ENCODE data around the gene ZP1. TPM values are rescaled to one million over a fixed set of nuclear protein-coding genes. Genes with fewer than 3 reads are reported as not detected.

The ZP1 gene
- polyA plus RNA-seq, 6 donors from 2014 or later, result not detected

DNA sequence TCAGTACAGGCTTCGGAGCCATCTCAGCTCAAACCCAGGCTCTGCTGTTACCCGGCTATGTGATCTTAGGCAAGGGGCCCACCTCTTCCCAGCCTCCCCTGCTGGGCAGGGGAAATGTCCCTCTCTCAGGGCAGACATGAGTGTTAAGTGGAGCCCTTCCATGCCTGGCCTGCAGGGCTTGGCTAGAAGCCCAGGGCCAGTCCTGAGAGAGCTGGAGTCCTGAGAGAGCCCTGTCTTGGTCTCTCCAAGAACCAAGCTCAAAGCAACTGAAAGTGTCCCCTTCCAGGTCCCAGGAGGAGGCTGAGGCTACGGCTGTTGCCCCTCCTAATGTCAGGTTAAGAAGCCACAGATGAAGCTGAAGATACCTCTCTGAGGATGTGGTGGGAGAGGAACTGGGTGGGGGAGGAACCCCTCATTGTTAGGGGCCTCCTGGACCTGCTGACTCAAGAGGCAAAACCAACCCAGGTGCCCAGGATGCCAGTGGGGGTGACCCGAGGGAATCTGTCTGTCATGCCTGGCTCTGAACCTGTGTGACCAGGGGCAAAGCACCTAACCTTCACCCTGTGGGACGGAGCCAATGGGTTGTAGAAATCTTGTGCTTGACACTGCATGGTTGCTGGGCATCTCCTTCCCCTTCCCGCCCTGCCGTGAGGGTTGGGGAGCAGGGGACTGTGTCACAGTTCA is 4.2 kb downstream of the ZP1 start:
- peaks cover 0 to 10% (median 7%) of the 10 kb centered on the region in 3 donors for H3K27me3 Mint-ChIP-seq
- no peak for DNase-seq
- peak overlapping the region in 2 of 6 donors; percentile 18 to 62 for H3K27ac Mint-ChIP-seq
- no peaks in the 10 kb centered on the region for H3K9me3 Mint-ChIP-seq
- peak overlapping the region in 1 of 8 donors; percentile 9 for H3K4me3 Mint-ChIP-seq
- H3K4me1 Mint-ChIP-seq, result peaks cover 0 to 3% (median 0%) of the 10 kb centered on the region in 3 donors
- no peak for ATAC-seq (ENCODE audit: low read depth in 2 of 2)
- no peaks in the 10 kb centered on the region for H3K36me3 Mint-ChIP-seq

DNA sequence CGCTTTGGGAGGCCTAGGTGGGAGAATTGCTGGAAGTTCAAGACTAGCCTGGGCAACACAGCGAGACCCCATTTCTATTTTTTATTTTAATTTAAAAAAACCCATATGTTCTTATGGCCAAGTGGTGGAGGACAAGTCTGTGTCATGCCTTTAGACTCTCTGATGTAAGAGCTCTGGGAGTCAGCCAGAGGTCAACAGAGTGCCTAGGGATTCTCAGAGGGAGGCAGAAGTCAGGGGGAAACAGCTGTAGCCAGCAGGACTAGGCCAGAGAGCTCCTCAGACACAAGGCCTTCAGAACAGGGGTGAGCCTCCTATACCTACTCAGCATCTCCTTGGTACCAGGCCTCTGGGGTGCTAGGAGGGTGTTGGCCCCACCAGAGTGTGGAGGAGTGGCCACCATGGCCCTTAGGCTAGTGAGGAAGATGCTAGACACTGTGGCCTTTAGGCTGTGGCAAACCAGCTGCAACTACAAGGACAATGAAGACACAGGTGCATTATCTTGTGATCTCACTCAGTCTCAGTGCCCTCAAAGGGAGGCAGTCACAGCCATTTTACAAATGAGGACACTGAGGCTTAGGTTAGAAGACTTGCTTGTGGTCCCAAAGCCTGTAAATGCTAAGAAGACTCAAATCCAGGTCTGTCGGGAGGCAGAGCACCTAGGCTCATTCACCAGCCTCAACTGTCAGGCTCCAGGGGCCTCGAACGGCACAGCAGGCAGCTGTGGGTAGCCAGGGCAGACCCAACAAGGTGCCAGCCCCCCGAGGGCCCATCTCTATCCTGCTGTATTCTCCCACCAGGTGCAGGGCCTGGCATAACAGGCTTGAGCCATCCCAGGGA is 5.0 kb downstream of the ZP1 start:
- Mint-ChIP-seq H3K27ac (peak overlapping the region in 1 of 6 donors; percentile 38), H3K4me3 (peak overlapping the region in 1 of 8 donors; percentile 9), H3K27me3 (peaks cover 0 to 10% (median 7%) of the 10 kb centered on the region in 3 donors), H3K9me3 (no peaks in the 10 kb centered on the region), H3K36me3 (no peaks in the 10 kb centered on the region), H3K4me1 (peaks cover 0 to 3% (median 0%) of the 10 kb centered on the region in 3 donors)
- DNase-seq (no peak), ATAC-seq (ENCODE audit: low read depth in 2 of 2) (no peak)

DNA sequence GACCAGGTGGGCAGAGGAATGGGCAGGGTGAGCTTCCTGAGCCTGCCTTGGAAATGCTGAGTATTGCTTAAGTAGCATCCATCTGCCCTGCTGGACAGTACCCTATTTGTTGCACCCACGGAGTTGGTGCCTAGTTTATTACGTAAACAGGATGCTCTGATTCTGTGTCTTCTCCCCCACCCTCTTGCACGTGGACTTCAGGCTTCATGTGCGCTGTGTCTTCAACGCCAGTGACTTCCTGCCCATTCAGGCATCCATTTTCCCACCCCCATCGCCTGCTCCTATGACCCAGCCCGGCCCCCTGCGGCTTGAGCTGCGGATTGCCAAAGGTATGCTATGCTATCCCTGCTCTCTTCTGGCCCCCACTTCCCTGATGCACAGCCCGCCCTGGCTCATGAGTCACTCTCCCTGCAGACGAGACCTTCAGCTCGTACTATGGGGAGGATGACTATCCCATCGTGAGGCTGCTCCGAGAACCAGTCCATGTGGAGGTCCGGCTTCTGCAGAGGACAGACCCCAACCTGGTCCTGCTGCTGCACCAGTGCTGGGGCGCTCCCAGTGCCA is 5.7 kb downstream of the ZP1 start:
- Mint-ChIP-seq H3K27ac (peak overlapping the region in 1 of 6 donors; percentile 43), H3K36me3 (no peaks in the 10 kb centered on the region), H3K27me3 (peaks cover 0 to 10% (median 7%) of the 10 kb centered on the region in 3 donors), H3K4me1 (peaks cover 0 to 3% (median 0%) of the 10 kb centered on the region in 3 donors), H3K4me3 (no peak overlapping the region), H3K9me3 (no peaks in the 10 kb centered on the region)
- ATAC-seq (ENCODE audit: low read depth in 2 of 2), result no peak
- DNase-seq, result no peak

DNA sequence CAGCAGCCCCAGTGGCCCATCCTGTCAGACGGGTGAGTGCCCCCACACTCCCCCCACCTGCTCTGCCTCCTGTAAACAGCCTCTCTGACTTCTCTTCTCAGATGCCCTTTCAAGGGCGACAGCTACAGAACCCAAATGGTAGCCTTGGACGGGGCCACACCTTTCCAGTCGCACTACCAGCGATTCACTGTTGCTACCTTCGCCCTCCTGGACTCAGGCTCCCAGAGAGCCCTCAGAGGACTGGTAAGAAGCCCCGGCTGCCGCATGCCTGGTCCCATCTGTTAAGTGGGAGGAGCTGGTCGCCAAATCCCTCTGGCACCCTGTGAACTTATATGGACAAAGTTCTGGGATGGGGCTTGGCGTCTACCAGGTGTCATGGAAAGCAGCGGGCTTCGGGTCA is 6.2 kb downstream of the ZP1 start:
- H3K4me3 Mint-ChIP-seq, result no peak overlapping the region
- H3K27me3 Mint-ChIP-seq, result peaks cover 0 to 10% (median 7%) of the 10 kb centered on the region in 3 donors
- H3K27ac Mint-ChIP-seq, result no peak overlapping the region

DNA sequence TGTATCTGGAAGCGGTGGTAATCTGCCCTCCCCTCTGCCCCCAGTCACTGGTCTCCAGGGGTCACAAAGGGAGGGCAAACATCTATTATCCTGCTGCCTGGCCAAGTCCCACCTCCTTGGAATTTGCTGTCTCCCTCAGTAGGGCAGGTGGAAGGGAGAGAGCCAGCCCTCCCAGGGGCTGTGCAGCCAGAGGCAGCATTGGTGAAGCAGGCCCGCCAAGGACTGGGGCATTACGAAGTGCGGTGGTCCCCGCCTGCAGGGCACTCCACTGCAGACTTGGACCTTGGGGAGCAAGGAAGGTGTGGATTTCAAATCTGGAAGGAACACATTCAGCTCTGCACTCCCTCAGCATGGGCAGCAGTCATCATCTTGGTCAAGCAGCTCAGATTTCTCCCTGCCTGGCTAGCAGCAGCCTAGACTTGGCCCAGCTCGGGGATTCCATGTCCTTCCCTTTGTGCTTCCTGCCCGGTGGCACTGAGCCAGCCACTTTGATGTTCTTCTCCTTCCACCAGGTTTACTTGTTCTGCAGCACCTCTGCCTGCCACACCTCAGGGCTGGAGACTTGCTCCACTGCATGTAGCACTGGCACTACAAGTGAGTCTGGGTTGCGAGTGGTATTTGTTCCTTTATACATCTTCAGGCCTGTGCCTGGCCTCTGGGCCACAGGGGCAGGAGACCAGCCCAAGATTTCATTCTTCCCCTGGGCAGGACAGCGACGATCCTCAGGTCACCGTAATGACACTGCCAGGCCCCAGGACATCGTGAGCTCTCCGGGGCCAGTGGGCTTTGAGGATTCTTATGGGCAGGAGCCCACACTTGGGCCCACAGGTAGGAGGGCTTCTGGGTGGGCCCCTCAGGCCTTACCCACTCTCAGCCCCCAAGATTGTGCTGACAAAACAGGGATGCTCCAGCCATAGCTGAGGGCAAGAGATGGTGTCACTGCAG is 7.4 kb downstream of the ZP1 start:
- Mint-ChIP-seq H3K27ac (peak overlapping the region in 1 of 6 donors; percentile 54), H3K36me3 (peaks cover 0 to 3% of the 10 kb centered on the region in 2 donors), H3K4me1 (peaks cover 0 to 3% (median 0%) of the 10 kb centered on the region in 3 donors), H3K27me3 (peaks cover 0 to 6% (median 2%) of the 10 kb centered on the region in 3 donors), H3K9me3 (no peaks in the 10 kb centered on the region), H3K4me3 (no peak overlapping the region)
- DNase-seq (no peak), ATAC-seq (ENCODE audit: low read depth in 2 of 2) (no peak)

More for the DNA sequence above, 6.2 kb downstream of the ZP1 start:
- Mint-ChIP-seq H3K4me1 (peaks cover 0 to 3% (median 0%) of the 10 kb centered on the region in 3 donors), H3K36me3 (peaks cover 0 to 2% of the 10 kb centered on the region in 2 donors), H3K9me3 (no peaks in the 10 kb centered on the region)
- ATAC-seq (ENCODE audit: low read depth in 2 of 2) (no peak), DNase-seq (no peak)

DNA sequence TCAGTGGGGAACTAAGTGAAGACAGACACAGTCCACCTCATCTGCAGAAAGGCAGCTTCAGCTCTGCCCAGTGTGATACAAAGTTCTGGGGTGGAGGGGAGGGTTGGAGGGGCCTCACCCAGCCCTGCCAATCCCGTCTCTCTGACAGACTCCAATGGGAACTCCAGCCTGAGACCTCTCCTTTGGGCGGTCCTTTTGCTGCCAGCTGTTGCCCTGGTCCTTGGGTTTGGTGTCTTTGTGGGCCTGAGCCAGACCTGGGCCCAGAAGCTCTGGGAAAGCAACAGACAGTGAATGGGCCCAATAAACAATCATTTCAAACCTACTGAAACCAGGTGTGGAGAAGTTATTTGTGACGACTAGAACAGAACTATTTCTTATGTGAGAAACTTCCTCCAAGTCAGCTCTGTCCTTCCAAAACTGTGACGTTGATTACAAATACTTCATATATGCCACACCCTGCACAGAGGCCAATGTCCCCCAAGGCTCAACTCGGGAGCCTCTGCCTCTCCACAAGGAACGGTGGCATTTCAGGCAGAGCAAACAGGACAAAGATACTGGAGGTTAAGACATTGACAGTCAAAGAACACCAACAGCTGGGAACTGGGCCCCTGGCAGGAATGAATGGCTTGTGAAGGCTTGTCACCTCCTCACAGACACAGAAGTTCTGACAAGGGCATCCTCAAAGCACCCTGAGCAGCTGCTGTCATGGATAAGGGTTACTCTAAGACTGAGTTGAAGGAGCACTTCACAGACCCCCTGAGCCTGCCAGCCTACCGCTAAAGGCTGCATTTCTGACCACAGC is 8.2 kb downstream of the ZP1 start:
- Mint-ChIP-seq H3K27me3 (peaks cover 0 to 4% (median 0%) of the 10 kb centered on the region in 3 donors), H3K9me3 (no peaks in the 10 kb centered on the region), H3K4me3 (no peak overlapping the region), H3K36me3 (peaks cover 3% of the 10 kb centered on the region in 2 donors), H3K27ac (no peak overlapping the region), H3K4me1 (peaks cover 0 to 3% (median under 1%) of the 10 kb centered on the region in 3 donors)
- DNase-seq (no peak), ATAC-seq (ENCODE audit: low read depth in 2 of 2) (no peak)

DNA sequence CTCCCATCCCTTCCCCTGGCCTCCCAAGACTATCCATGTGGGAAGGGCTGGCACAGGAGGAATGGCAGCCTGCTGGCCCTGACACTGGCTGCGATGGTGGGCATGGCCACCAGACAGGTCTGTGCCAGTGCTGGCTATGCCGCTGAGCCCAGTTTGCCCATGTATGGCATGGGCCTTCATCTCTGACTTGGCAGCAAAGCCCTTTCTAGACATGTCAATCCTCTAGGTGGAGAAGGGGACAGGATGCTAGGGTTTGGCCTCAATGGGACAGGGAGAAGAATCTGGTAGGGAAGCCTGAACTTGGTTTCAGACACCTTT is 8.8 kb downstream of the ZP1 start:
- peaks cover 0 to 3% (median 2%) of the 10 kb centered on the region in 3 donors for H3K4me1 Mint-ChIP-seq
- peak overlapping the region in 1 of 6 donors; percentile 33 for H3K27ac Mint-ChIP-seq
- no peak for DNase-seq
- H3K36me3 Mint-ChIP-seq, result peaks cover 3 to 9% of the 10 kb centered on the region in 2 donors
- no peak for ATAC-seq (ENCODE audit: low read depth in 2 of 2)
- no peaks in the 10 kb centered on the region for H3K9me3 Mint-ChIP-seq
- no peak overlapping the region for H3K4me3 Mint-ChIP-seq
- no peaks in the 10 kb centered on the region for H3K27me3 Mint-ChIP-seq

DNA sequence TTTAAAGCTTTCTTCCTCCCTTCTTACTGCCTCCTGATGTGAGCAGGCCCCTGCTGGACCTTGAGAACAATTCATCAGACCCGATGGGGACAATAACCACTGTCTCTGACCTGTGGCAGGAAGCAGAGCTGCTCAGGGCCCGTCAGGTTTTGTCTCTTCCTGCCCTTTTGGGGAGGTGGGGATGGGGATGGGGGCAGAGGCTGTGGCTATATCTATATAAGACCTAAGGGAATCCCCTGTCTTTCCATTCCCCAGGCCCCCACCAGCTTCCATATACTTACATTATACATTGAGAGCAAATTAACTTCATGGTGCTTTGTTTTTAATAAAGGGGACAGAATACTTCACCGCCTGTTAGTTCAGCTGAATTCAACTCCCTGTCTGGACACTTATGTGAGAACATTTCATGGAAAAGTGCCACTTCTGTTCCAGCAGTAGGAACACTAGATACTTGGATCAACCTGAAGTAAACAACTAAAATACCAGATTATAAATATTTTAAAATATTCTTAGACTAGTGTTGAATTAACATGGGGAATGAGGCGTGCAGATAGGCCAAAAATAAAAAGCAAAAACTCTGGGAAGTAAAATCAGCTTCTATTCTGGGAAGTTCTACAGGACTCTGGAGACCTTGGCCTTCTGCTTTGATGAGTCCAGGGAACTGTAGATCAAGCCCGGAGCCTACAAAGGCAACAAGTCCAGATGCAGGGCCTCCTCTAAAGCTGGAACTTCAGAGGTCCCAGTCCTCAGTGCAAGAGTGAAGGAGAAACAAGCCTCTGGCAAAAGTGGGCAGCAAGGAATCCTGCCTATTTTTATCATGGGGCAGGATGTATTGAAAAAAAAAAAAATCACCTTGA is 11.1 kb downstream of the ZP1 start:
- Mint-ChIP-seq H3K9me3 (no peaks in the 10 kb centered on the region), H3K4me3 (no peak overlapping the region), H3K36me3 (peaks cover 9 to 16% of the 10 kb centered on the region in 2 donors), H3K27me3 (no peaks in the 10 kb centered on the region), H3K4me1 (peaks cover 0 to 2% (median 0%) of the 10 kb centered on the region in 3 donors), H3K27ac (peak overlapping the region in 1 of 6 donors; percentile 33)
- no peak for DNase-seq
- ATAC-seq (ENCODE audit: low read depth in 2 of 2), result no peak

DNA sequence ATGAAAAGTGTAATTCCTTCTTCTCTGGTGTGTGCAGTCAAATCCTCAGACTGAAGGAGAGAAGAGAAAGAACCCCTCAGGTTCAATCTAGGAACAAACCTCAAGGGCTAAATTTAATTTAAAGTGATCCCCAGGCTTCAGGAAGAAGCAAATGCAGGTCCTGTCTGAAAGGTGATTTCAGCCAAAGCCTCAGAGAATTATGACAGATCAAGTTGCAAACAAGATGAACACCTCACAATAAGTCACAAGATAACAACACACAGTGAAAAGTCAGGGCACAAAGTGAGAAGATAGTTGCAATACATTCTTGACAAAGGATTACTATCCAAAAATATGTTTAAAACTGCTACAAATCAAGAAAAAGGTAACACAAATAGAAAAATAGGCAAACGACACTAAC is 11.8 kb downstream of the ZP1 start:
- H3K4me1 Mint-ChIP-seq, result peaks cover 0 to 6% (median 2%) of the 10 kb centered on the region in 3 donors
- DNase-seq (no peak), ATAC-seq (ENCODE audit: low read depth in 2 of 2) (no peak)
- H3K9me3 Mint-ChIP-seq, result no peaks in the 10 kb centered on the region
- H3K36me3 Mint-ChIP-seq, result peaks cover 9 to 16% of the 10 kb centered on the region in 2 donors
- no peaks in the 10 kb centered on the region for H3K27me3 Mint-ChIP-seq
- H3K4me3 Mint-ChIP-seq, result no peak overlapping the region
- H3K27ac Mint-ChIP-seq, result no peak overlapping the region

DNA sequence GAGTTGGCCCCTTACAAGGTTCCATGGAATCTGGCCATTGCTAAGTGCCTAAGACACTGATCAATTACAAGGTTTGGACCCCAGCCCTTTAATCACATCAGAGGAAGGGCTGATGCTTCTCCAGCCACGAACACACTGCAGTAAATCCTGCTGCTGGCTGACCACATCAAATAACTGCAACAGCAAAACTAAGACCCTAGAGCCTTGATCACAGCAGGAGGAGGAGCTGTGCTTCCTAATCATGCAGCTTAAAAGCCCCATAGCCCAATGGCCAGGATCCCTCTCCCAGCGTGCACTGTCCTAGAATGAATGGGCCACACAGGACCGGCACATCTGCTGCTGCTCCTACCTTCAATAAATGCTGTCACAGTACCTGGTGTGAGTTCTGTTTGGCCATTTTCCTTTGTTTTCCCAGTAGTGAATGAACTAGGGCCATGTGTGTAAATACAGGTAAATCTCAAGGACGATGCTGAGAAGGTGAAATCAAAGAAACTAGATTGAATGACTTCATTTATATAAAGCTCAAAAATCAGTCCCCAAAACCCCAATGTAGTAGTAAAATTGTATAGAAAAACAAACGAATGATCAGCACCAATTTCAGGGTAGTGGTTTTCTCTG is 12.7 kb downstream of the ZP1 start:
- Mint-ChIP-seq H3K9me3 (no peaks in the 10 kb centered on the region), H3K27me3 (no peaks in the 10 kb centered on the region), H3K27ac (peak overlapping the region in 1 of 6 donors; percentile 30), H3K36me3 (peaks cover 9 to 16% of the 10 kb centered on the region in 2 donors), H3K4me3 (no peak overlapping the region), H3K4me1 (peaks cover 0 to 7% (median 2%) of the 10 kb centered on the region in 3 donors)
- ATAC-seq (ENCODE audit: low read depth in 2 of 2) (no peak), DNase-seq (no peak)

DNA sequence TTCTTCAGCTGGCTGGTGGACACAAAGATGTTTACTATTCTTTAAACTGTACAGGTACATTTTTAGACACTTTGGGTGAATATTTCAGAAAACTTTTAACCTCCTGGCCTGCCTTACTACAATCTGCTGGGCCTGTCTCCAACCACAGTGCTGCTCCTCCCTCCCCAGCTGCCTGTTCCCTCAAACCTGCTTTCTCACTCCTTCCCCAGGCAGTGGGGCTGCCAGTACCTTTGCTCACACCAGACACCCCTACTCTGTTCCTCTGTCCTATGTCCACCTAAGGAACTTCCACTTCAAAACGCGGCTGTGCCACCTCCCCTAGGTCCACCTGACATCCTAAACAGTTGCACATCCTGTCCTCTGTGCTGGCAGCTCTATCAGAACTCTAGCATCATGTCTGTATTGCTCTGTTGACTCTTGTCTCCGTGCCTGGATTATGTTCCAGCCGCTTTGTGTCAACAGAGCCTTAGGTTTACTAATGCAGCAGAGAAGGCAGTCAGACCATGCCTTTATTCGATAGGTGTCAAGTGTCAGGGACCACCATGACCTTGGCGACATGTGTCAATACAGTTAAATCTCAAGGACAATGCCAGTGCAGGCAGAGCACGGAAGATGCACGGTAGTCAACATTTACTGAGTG is 13.4 kb downstream of the ZP1 start:
- Mint-ChIP-seq H3K4me1 (peaks cover 0 to 7% (median 2%) of the 10 kb centered on the region in 3 donors), H3K9me3 (no peaks in the 10 kb centered on the region), H3K36me3 (peaks cover 9 to 16% of the 10 kb centered on the region in 2 donors), H3K27ac (peak overlapping the region in 1 of 6 donors; percentile 4), H3K27me3 (no peaks in the 10 kb centered on the region), H3K4me3 (no peak overlapping the region)
- DNase-seq, result no peak
- ATAC-seq (ENCODE audit: low read depth in 2 of 2), result no peak
